ENCODE results near the gene JSRP1. TPM values are rescaled to one million over a fixed set of nuclear protein-coding genes. Genes with fewer than 3 reads are reported as not detected.
"Not testable (repeated sequence)": the region's sequence is repeated elsewhere in the genome, so short reads cannot be mapped to it uniquely, and the experiment has no call there.

JSRP1 gene
- polyA plus RNA-seq, 1 donor from 2014 or later, result 1.4 TPM

- Histone ChIP-seq H3K4me2 (ENCODE audit: low read length) (no peak overlapping the region), H3K36me3 (ENCODE audit: insufficient read depth, low read length) (no peaks in the 10 kb centered on the region)
Observed at GRCh38 chr19:2282862-2283237, 26.6 kb upstream of the JSRP1 start.

DNA sequence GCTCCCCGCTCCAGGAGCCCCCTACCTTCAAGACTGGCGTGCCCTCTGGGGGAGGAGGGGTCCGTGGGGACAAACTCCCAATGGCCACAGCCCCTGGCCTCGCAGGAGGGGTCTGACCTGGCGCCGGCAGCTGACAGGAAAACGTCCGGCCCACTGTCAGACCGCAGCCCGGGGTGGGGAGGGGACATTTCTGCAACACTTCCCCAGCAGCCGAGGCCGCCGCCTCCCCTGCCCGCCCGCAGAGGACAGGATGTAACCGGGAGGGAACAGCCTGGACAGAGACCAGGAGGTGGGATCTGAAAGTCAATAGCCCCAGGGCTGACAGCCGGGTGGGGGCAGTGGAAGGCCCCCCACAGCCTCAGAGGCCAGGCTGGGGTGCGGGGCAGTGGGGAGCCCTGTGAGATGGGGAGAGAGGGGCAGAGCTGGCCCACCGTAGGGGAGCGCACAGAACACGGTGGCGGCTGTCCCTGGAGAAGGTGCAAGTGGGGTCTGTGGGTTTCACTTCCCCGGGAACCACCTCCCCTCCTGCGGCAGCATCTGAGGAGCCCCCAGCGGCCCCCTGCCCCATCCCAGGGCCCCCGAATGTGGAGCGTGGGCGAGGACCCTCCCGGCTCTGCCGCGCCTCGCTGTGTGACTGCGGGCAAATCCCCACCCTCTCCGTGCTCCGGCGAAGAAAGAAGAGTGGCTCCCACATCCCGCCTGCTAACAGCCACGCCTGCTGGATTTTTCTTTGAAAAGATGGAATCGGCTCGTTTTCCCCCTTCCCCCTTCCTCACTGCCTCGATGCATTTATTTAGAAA, 26.0 kb upstream of the JSRP1 start, which contains the start of gene PEAK3:
PEAK3 (minus strand) TSS at position 114 of the 800 bp plus-strand sequence. CDS start 1,244 bp downstream, outside the sequence.
- Histone ChIP-seq H4K20me1 (ENCODE audit: insufficient read depth) (no peaks in the 10 kb centered on the region), H3F3A (ENCODE audit: insufficient read depth, low read length, poor library complexity, severe bottlenecking) (no peaks in the 10 kb centered on the region), H3K79me2 (replicated peaks; ENCODE audit: insufficient read depth, low read length) (no peaks in the 10 kb centered on the region), H3K36me3 (ENCODE audit: insufficient read depth, low read length) (no peaks in the 10 kb centered on the region), H3K4me2 (ENCODE audit: low read length) (no peak within 1 kb of the TSS), H2AFZ (ENCODE audit: low read depth, low read length) (no peak within 1 kb of the TSS), H3K9ac (ENCODE audit: low read length) (peak within 1 kb of the TSS; percentile 9), H3K9me2 (ENCODE audit: insufficient read depth, low read length) (no peaks in the 10 kb centered on the region), H3K27ac (ENCODE audit: low read length) (no peak within 1 kb of the TSS), H3K4me3 (ENCODE audit: low read length) (no peak within 1 kb of the TSS), H3K27me3 (ENCODE audit: insufficient read depth, low read depth, low read length) (peaks cover 19% of the 10 kb centered on the region), H3K9me3 (ENCODE audit: low read length) (no peaks in the 10 kb centered on the region)
- no peak for TF ChIP-seq TAF1 (IDR thresholded peaks at IDR 0.05; ENCODE audit: low read depth)
- TF ChIP-seq REST (IDR thresholded peaks at IDR 0.05; ENCODE audit: borderline replicate concordance), result no peak
- TF ChIP-seq SMC3 (conservative IDR thresholded peaks at IDR 0.05; ENCODE audit: poor library complexity), result no peak
- TF ChIP-seq EP300 (conservative IDR thresholded peaks at IDR 0.05; ENCODE audit: poor library complexity, severe bottlenecking), result no peak
- TF ChIP-seq RAD21 (conservative IDR thresholded peaks at IDR 0.05), result no peak
- no peak for TF ChIP-seq MXI1 (conservative IDR thresholded peaks at IDR 0.05; ENCODE audit: poor library complexity, severe bottlenecking)
- TF ChIP-seq, protein P1, sequence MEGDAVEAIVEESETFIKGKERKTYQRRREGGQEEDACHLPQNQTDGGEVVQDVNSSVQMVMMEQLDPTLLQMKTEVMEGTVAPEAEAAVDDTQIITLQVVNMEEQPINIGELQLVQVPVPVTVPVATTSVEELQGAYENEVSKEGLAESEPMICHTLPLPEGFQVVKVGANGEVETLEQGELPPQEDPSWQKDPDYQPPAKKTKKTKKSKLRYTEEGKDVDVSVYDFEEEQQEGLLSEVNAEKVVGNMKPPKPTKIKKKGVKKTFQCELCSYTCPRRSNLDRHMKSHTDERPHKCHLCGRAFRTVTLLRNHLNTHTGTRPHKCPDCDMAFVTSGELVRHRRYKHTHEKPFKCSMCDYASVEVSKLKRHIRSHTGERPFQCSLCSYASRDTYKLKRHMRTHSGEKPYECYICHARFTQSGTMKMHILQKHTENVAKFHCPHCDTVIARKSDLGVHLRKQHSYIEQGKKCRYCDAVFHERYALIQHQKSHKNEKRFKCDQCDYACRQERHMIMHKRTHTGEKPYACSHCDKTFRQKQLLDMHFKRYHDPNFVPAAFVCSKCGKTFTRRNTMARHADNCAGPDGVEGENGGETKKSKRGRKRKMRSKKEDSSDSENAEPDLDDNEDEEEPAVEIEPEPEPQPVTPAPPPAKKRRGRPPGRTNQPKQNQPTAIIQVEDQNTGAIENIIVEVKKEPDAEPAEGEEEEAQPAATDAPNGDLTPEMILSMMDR (IDR thresholded peaks at IDR 0.05; ENCODE audit: poor library complexity, severe bottlenecking), result no peak
- no peak for TF ChIP-seq EZH2 (IDR thresholded peaks at IDR 0.05; ENCODE audit: borderline replicate concordance, insufficient read depth, low read length, poor library complexity, severe bottlenecking)
- TF ChIP-seq POLR2AphosphoS5 (IDR thresholded peaks at IDR 0.05), result no peak

More at GRCh38 chr19:2282862-2283237, 26.6 kb upstream of the JSRP1 start:
- no peak overlapping the region for H3K4me3 ChIP-seq (ENCODE audit: low read length)
- no peaks in the 10 kb centered on the region for H3F3A ChIP-seq (ENCODE audit: insufficient read depth, low read length, poor library complexity, severe bottlenecking)
- H4K20me1 ChIP-seq (ENCODE audit: insufficient read depth), result no peaks in the 10 kb centered on the region
- H3K27me3 ChIP-seq (ENCODE audit: insufficient read depth, low read depth, low read length), result peaks cover 25% of the 10 kb centered on the region
- H3K79me2 ChIP-seq (replicated peaks; ENCODE audit: insufficient read depth, low read length), result no peaks in the 10 kb centered on the region
- no peak overlapping the region for H2AFZ ChIP-seq (ENCODE audit: low read depth, low read length)
- no peak for TF ChIP-seq RAD21 (conservative IDR thresholded peaks at IDR 0.05)
- TF ChIP-seq REST (IDR thresholded peaks at IDR 0.05; ENCODE audit: borderline replicate concordance), result no peak
- H3K9ac ChIP-seq (ENCODE audit: low read length), result no peak overlapping the region
- H3K9me3 ChIP-seq (ENCODE audit: low read length), result no peaks in the 10 kb centered on the region
- no peaks in the 10 kb centered on the region for H3K9me2 ChIP-seq (ENCODE audit: insufficient read depth, low read length)
- H3K27ac ChIP-seq (ENCODE audit: low read length), result no peak overlapping the region

DNA sequence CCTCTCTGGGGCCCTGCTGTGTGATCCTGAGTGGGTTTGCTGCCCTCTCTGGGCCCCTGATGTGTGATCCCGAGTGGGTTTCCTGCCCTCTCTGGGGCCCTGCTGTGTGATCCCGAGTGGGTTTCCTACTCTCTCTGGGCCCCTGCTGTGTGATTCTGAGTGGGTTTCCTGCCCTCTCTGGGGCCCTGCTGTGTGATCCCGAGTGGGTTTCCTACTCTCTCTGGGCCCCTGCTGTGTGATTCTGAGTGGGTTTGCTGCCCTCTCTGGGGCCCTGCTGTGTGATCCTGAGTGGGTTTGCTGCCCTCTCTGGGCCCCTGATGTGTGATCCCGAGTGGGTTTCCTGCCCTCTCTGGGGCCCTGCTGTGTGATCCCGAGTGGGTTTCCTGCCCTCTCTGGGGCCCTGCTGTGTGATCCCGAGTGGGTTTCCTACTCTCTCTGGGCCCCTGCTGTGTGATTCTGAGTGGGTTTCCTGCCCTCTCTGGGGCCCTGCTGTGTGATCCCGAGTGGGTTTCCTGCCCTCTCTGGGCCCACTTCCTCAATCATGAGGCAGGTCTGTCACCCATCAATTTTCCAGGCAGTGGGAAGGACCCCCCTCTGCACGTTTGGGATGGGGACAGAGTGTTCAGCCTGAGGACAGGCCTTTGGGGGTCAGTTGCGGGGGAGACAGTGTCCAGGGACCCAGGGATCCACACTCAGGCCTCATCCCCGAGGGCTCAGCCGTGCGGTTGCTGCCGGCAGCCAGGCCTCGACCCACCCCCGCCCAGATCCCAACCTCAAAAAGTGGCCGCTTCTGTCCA, 25.2 kb upstream of the JSRP1 start:
- not testable (repeated sequence) for H4K20me1 ChIP-seq (ENCODE audit: insufficient read depth); H3K9me3 ChIP-seq (ENCODE audit: low read length); H3K4me2 ChIP-seq (ENCODE audit: low read length); H2AFZ ChIP-seq (ENCODE audit: low read depth, low read length); H3K79me2 ChIP-seq (replicated peaks; ENCODE audit: insufficient read depth, low read length); H3K9me2 ChIP-seq (ENCODE audit: insufficient read depth, low read length); H3K36me3 ChIP-seq (ENCODE audit: insufficient read depth, low read length); H3K4me3 ChIP-seq (ENCODE audit: low read length); H3F3A ChIP-seq (ENCODE audit: insufficient read depth, low read length, poor library complexity, severe bottlenecking); H3K27ac ChIP-seq (ENCODE audit: low read length)
- Histone ChIP-seq H3K9ac (ENCODE audit: low read length) (peak overlapping the region; percentile 9), H3K27me3 (ENCODE audit: insufficient read depth, low read depth, low read length) (peaks cover 14% of the 10 kb centered on the region)

Data from neural cell (in vitro differentiated cells).